CD4-positive, CD25-positive, alpha-beta regulatory T cell (primary cell): ENCODE results near the gene ZFR2. TPM values are rescaled to one million over a fixed set of nuclear protein-coding genes. Genes with fewer than 3 reads are reported as not detected.

Source experiments
- ATAC-seq, 2 donors: fragments of 150-1000 bp; cut with Tn5 transposase; one replicate each; pipeline ENCODE4 v1.10.0; 2021; ENCODE audit warnings: low read depth in 2 of 2, moderate number of reproducible peaks in 2 of 2, moderate library complexity in 1 of 2
- DNase-seq, 3 donors: peaks; one replicate each; pipeline versions ENCODE4 v3.0.0 to v3.0.0-alpha.2; 2012 to 2022; ENCODE audit warnings: mixed read lengths in 1 of 3
- H3K27ac ChIP-seq: one replicate; pipeline ENCODE4 v1.7.0; 2013; ENCODE audit warnings: mild to moderate bottlenecking, low read length; ENCODE audit not compliant: insufficient read depth, poor library complexity, severe bottlenecking
- H3K27me3 ChIP-seq: one replicate; pipeline ENCODE4 v1.7.0; 2013; ENCODE audit warnings: low read length; ENCODE audit not compliant: control insufficient read depth, insufficient read depth
- H3K36me3 ChIP-seq: one replicate; pipeline ENCODE4 v1.7.0; 2013; ENCODE audit warnings: mild to moderate bottlenecking, low read length, moderate library complexity; ENCODE audit not compliant: control insufficient read depth, insufficient read depth
- H3K4me1 ChIP-seq: 2 replicates; pipeline ENCODE4 v1.7.0; 2013; ENCODE audit warnings: mild to moderate bottlenecking, low read length; ENCODE audit not compliant: insufficient read depth, control insufficient read depth, poor library complexity, severe bottlenecking
- H3K4me3 ChIP-seq: one replicate; pipeline ENCODE4 v1.7.0; 2013; ENCODE audit warnings: low read depth, mild to moderate bottlenecking, low read length, moderate library complexity
- H3K9me3 ChIP-seq, 2 experiments: 1 replicate in 1 of 2; 2 replicates in 1 of 2; pipeline ENCODE4 v1.7.0; 2013; ENCODE audit warnings: low read length in 2 of 2, mild to moderate bottlenecking in 1 of 2, moderate library complexity in 1 of 2; ENCODE audit not compliant: control insufficient read depth in 2 of 2
- H3K27ac Mint-ChIP-seq, 3 donors: one replicate each; pipeline ENCODE4 v1.8.0; 2020 to 2022; ENCODE audit warnings: mild to moderate bottlenecking in 3 of 3, mixed read lengths in 3 of 3, moderate library complexity in 2 of 3
- H3K27me3 Mint-ChIP-seq: one replicate; pipeline ENCODE4 v1.8.0; 2022; ENCODE audit warnings: mild to moderate bottlenecking, mixed read lengths
- H3K36me3 Mint-ChIP-seq: one replicate; pipeline ENCODE4 v1.8.0; 2020; ENCODE audit warnings: mixed read lengths
- H3K4me1 Mint-ChIP-seq, 4 donors: one replicate each; pipeline ENCODE4 v1.8.0; 2020 to 2022; ENCODE audit warnings: mixed read lengths in 4 of 4, mild to moderate bottlenecking in 1 of 4
- H3K4me3 Mint-ChIP-seq, 4 donors: one replicate each; pipeline ENCODE4 v1.8.0; 2020 to 2022; ENCODE audit warnings: mild to moderate bottlenecking in 4 of 4, mixed read lengths in 4 of 4, moderate library complexity in 3 of 4
- H3K9me3 Mint-ChIP-seq, 7 donors: one replicate each; pipeline ENCODE4 v1.8.0; 2020 to 2022; ENCODE audit warnings: mixed read lengths in 7 of 7, mild to moderate bottlenecking in 3 of 7, moderate library complexity in 2 of 7
- polyA plus RNA-seq, 4 donors: library from polyadenylated mRNA; unstranded; fragments of 300-500 nt; fragmentation: Illumina TruSeq; gene quantifications; one replicate each; pipeline ENCODE4 v1.2.3, GENCODE V29; 2021
- total RNA-seq: library from RNA; stranded (reverse); gene quantifications from one replicate; pipeline ENCODE4 v1.2.3, GENCODE V29; 2022

ZFR2 gene
- total and polyA plus RNA-seq, 5 donors from 2014 or later = 0.06 to 1.3 (median 0.57) TPM; not detected in 1

DNA sequence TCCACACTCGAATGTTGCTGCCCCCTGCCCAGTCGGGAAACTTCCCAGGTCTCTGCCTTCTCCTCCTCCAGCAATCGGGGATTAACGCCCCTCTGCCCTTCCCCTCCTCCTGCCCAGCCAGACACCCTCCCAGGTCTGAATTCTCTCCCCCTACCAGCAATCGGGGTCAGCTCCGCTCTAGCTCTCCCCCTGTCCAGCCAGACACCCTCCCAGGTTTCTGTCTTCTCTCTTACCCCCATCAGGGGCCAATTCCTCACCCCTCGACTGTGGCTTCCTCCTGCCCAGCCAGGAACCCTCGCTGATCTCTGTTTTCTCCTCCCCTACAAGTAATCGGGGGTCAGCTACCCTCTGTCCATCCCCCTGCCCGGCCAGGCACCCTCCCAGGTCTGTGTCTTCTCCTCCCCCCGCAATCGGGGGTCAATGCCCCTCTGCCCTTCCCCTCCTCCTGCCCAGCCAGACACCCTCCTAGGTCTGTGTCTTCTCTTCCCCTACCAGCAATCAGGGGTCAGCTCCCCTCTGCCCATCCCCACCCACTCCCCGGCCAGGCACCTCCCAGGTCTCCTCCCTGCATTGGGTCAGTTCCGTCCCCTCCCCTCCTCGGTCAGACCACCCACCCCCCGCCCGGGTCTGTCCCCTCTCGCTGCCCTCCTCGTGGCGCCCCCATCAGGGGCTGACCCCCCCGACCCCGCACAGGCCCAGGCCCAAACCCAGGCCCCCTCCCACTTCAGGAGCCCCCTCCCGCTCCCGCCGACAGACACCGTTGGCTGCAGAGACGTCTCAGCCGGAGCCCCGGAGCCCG, 668 bp downstream of the ZFR2 start:
- ATAC-seq = no peak

DNA sequence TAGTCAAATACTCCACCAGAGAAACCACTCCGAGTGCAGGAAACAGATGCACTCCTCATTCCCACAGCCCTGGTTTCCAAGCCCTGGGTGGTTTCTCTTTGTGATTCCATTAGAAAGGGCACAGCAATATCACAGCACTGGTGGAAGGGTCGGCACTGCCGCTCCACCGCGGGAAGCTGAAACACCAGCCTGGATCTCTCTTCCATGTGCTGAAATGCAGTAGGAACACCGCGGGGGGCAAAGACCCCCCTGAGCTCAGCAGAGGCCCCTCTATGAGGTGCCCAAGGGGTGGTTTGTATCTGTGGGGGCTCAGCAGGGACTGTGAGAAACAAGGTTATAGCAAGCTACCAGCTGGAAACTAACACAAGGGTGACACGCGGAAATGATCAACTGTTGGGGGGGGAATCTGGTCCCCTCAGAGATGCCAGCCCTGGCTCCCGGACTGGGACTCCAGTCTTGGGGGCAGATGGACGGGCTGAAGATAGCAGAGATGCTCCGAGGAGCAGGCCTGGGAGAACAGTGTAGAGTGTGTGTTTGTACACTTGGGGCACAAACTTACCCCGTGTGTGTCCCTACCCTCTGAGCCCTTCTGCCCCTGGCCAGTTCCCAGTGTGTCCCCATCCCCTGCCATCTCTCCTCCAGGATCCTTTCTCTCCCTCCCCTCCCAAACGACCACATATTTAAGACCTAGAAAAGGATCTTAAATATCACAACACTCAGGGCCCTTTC, 1.8 kb downstream of the ZFR2 start:
- Mint-ChIP-seq H3K36me3 (peaks cover 4% of the 10 kb centered on the region), H3K9me3 (peaks cover 0 to 3% (median 0%) of the 10 kb centered on the region in 7 donors), H3K27me3 (peaks cover 51% of the 10 kb centered on the region), H3K27ac (no peak overlapping the region), H3K4me1 (peaks cover 0 to 17% (median 4%) of the 10 kb centered on the region in 4 donors), H3K4me3 (no peak overlapping the region)
- H3K27ac ChIP-seq = no peak overlapping the region
- H3K4me3 ChIP-seq = no peak overlapping the region
- no peak for ATAC-seq
- H3K27me3 ChIP-seq = no peaks in the 10 kb centered on the region
- no peaks in the 10 kb centered on the region for H3K36me3 ChIP-seq
- H3K4me1 ChIP-seq = peaks cover 7% of the 10 kb centered on the region
- H3K9me3 ChIP-seq = peaks cover 0 to 5% of the 10 kb centered on the region in 2 experiments
- DNase-seq = no peak

More for the DNA sequence above, 668 bp downstream of the ZFR2 start:
- Histone ChIP-seq H3K4me3 (no peak overlapping the region), H3K9me3 (peaks cover 0 to 5% of the 10 kb centered on the region in 2 experiments), H3K4me1 (peaks cover 7% of the 10 kb centered on the region), H3K36me3 (no peaks in the 10 kb centered on the region), H3K27me3 (no peaks in the 10 kb centered on the region), H3K27ac (no peak overlapping the region)
- Mint-ChIP-seq H3K4me1 (peaks cover 0 to 17% (median 4%) of the 10 kb centered on the region in 4 donors), H3K36me3 (peaks cover 4% of the 10 kb centered on the region), H3K4me3 (peak overlapping the region in 1 of 4 donors; percentile 62), H3K27ac (no peak overlapping the region), H3K27me3 (peaks cover 54% of the 10 kb centered on the region), H3K9me3 (peaks cover 0 to 3% (median 0%) of the 10 kb centered on the region in 7 donors)
- DNase-seq = no peak

DNA sequence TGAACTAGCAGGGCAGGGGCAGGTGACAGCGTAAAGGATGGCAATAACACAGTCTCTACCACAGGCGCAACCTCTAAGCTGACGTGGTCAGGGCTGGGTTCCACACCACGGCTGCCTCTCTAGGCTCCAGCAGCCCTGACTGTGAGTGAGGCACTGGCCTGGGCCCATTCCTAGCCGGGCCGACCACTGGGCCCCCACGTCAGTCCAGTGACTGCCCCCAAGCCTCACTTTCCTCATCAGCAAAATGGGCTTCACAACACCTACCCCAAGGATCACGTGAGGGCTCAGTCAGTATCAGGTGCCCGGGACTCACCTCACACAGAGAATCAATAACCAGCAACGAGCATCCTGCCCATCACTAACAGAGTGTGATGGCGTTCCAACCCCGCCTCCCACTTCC, 5.2 kb downstream of the ZFR2 start:
- Mint-ChIP-seq H3K27ac (no peak overlapping the region), H3K36me3 (no peaks in the 10 kb centered on the region), H3K9me3 (no peaks in the 10 kb centered on the region), H3K4me1 (peaks cover 0 to 11% (median 0%) of the 10 kb centered on the region in 4 donors), H3K27me3 (peaks cover 38% of the 10 kb centered on the region), H3K4me3 (no peak overlapping the region)
- Histone ChIP-seq H3K27me3 (no peaks in the 10 kb centered on the region), H3K4me3 (no peak overlapping the region), H3K4me1 (peaks cover 2% of the 10 kb centered on the region), H3K27ac (no peak overlapping the region), H3K9me3 (no peaks in the 10 kb centered on the region), H3K36me3 (no peaks in the 10 kb centered on the region)
- DNase-seq (no peak), ATAC-seq (no peak)

DNA sequence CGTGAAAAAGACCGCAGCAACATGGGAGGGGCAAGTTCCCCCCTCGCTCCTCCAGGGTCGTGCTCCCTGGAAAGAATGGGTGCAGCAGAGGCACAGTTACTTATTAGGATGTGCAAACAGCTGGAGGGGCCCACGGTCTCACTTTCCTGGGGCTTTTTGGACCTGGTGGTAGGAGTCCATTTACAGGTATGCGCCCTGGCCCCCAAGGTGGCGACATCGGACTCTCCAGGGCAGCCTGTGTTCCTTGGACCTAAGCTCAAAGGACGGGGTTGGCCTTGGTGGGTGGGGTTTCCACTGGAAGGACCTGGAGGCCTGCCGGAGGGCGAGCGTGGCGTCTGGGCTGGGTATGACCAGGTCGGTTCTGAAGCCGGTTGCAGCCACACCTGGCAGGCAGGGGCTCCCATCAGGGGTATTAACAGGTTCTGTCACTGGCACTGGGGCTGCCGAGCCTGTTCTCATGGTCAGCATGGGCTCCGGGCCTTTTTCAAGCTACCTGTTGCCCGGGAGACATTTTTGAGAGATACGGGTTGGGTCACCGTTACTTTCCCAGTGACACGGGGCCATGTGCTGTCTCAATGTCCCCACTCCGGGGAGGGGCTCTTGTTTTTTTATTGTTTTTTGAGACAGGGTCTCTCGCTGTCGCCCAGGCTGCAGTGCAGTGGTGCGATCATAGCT, 5.9 kb downstream of the ZFR2 start:
- no peaks in the 10 kb centered on the region for H3K27me3 ChIP-seq
- no peak overlapping the region for H3K27ac ChIP-seq
- Mint-ChIP-seq H3K36me3 (no peaks in the 10 kb centered on the region), H3K27me3 (peaks cover 35% of the 10 kb centered on the region), H3K27ac (no peak overlapping the region), H3K4me3 (no peak overlapping the region), H3K4me1 (peaks cover 0 to 9% (median 0%) of the 10 kb centered on the region in 4 donors), H3K9me3 (no peaks in the 10 kb centered on the region)
- no peak overlapping the region for H3K4me3 ChIP-seq
- no peak for DNase-seq
- H3K9me3 ChIP-seq = no peaks in the 10 kb centered on the region
- H3K4me1 ChIP-seq = no peaks in the 10 kb centered on the region
- ATAC-seq = no peak
- H3K36me3 ChIP-seq = no peaks in the 10 kb centered on the region

DNA sequence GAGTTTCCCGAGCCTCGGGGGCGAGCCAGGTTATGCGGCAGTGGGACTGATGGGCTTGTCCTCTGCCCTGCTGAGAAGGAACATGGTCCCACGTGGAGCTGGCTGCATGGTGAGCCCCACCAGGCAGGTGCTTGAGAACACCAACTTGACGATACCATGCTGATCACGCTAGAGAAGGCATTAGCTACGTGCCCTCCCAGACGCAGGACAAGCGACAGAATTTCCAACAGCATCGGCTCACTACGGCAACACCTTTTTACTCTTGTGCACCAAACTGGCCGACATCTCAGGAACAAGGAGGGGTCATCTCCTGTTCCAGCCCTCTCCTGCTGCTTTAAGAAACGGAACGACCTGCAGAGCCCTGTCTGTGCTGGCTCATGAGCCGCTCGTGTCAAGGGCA, 8.3 kb downstream of the ZFR2 start:
- no peak for DNase-seq
- no peaks in the 10 kb centered on the region for H3K9me3 Mint-ChIP-seq
- no peak overlapping the region for H3K27ac Mint-ChIP-seq
- Histone ChIP-seq H3K4me1 (no peaks in the 10 kb centered on the region), H3K36me3 (no peaks in the 10 kb centered on the region), H3K27me3 (no peaks in the 10 kb centered on the region), H3K27ac (no peak overlapping the region), H3K4me3 (no peak overlapping the region), H3K9me3 (no peaks in the 10 kb centered on the region)
- H3K36me3 Mint-ChIP-seq = no peaks in the 10 kb centered on the region
- H3K4me3 Mint-ChIP-seq = no peak overlapping the region
- peaks cover 16% of the 10 kb centered on the region for H3K27me3 Mint-ChIP-seq
- no peak for ATAC-seq
- H3K4me1 Mint-ChIP-seq = no peaks in the 10 kb centered on the region

GRCh38 chr19:3857449-3858003, 11.3 kb downstream of the ZFR2 start:
- H3K9me3 Mint-ChIP-seq = no peaks in the 10 kb centered on the region
- H3K4me1 ChIP-seq = no peaks in the 10 kb centered on the region
- no peak for DNase-seq
- no peaks in the 10 kb centered on the region for H3K9me3 ChIP-seq
- H3K27ac ChIP-seq = no peak overlapping the region
- H3K4me1 Mint-ChIP-seq = no peaks in the 10 kb centered on the region
- no peaks in the 10 kb centered on the region for H3K27me3 ChIP-seq
- no peak overlapping the region for H3K27ac Mint-ChIP-seq
- H3K36me3 ChIP-seq = no peaks in the 10 kb centered on the region
- H3K36me3 Mint-ChIP-seq = no peaks in the 10 kb centered on the region
- ATAC-seq = no peak
- peaks cover 5% of the 10 kb centered on the region for H3K27me3 Mint-ChIP-seq
- H3K4me3 ChIP-seq = no peak overlapping the region
- H3K4me3 Mint-ChIP-seq = no peak overlapping the region

- ATAC-seq (no peak), DNase-seq (no peak)
- Histone ChIP-seq H3K27me3 (no peaks in the 10 kb centered on the region), H3K27ac (no peak overlapping the region), H3K4me3 (no peak overlapping the region), H3K4me1 (no peaks in the 10 kb centered on the region), H3K36me3 (no peaks in the 10 kb centered on the region), H3K9me3 (peaks cover 0 to 8% of the 10 kb centered on the region in 2 experiments)
- Mint-ChIP-seq H3K36me3 (peaks cover 5% of the 10 kb centered on the region), H3K27me3 (no peaks in the 10 kb centered on the region), H3K27ac (no peak overlapping the region), H3K9me3 (peaks cover 0 to 3% (median 2%) of the 10 kb centered on the region in 7 donors), H3K4me1 (no peaks in the 10 kb centered on the region), H3K4me3 (no peak overlapping the region)
Observed at GRCh38 chr19:3855320-3855719, 13.5 kb downstream of the ZFR2 start.
